ENCODE data around the gene PALLD.
"Not testable (repeated sequence)": the region's sequence is repeated elsewhere in the genome, so short reads cannot be mapped to it uniquely, and the experiment has no call there.

DNA sequence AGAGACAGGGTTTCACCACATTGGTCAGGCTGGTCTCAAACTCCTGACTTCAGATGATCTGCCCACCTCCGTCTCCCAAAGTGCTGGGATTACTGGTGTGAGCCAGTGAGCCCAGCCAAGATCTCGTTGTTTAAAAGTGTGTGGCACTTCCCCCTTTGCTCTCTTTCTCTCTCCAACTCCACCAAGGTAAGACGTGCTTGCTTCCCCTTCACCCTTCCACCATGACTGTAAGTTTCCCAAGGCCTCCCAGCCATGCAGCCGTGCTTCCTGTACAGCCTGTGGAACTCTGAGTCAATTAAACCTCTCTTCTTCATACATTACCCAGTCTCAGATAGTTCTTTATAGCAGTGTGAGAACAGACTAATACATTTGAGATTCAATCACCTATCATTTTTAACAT is 309.4 kb downstream of the PALLD start:
- not testable (repeated sequence) for TF ChIP-seq POLR2AphosphoS5 (IDR thresholded peaks at IDR 0.05)
- TF ChIP-seq, protein P1, sequence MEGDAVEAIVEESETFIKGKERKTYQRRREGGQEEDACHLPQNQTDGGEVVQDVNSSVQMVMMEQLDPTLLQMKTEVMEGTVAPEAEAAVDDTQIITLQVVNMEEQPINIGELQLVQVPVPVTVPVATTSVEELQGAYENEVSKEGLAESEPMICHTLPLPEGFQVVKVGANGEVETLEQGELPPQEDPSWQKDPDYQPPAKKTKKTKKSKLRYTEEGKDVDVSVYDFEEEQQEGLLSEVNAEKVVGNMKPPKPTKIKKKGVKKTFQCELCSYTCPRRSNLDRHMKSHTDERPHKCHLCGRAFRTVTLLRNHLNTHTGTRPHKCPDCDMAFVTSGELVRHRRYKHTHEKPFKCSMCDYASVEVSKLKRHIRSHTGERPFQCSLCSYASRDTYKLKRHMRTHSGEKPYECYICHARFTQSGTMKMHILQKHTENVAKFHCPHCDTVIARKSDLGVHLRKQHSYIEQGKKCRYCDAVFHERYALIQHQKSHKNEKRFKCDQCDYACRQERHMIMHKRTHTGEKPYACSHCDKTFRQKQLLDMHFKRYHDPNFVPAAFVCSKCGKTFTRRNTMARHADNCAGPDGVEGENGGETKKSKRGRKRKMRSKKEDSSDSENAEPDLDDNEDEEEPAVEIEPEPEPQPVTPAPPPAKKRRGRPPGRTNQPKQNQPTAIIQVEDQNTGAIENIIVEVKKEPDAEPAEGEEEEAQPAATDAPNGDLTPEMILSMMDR (IDR thresholded peaks at IDR 0.05) = not testable (repeated sequence)

Measured in gastroesophageal sphincter (tissue), 3 donors.